SU-DHL-6 (cell line): Measurements from ENCODE around the gene ASNSD1.

ENCODE experiments used
- CTCF ChIP-seq: fragments of 200-600 bp; sonication (generic); IDR thresholded peaks from one replicate; pipeline ENCODE4 v1.5.1; 2017; ENCODE audit warnings: antibody characterized with exemption, mild to moderate bottlenecking, low read length, moderate library complexity; ENCODE audit not compliant: insufficient read depth, poor library complexity, severe bottlenecking
- EZH2phosphoT487 ChIP-seq: fragments of 200-600 bp; sonication (generic), shearing (Covaris generic); conservative IDR thresholded peaks from 2 replicates; pipeline ENCODE4 v1.6.1; 2018; ENCODE audit warnings: mild to moderate bottlenecking, antibody characterized with exemption, low read length, moderate library complexity, mixed read lengths

GRCh38 chr2:189614585-189614984 lies 46.7 kb upstream of the ASNSD1 start:
- TF ChIP-seq EZH2phosphoT487 (no peak), CTCF (no peak)
